Spleen (tissue), 11 donors: ENCODE data around the gene HMGB3. TPM values are rescaled to one million over a fixed set of nuclear protein-coding genes. Genes with fewer than 3 reads are reported as not detected.

Experiments used
- DNase-seq: peaks from one replicate; pipeline ENCODE4 v3.0.0-alpha.2; 2020
- H3K27ac ChIP-seq, 8 donors: fragments of 200-600 bp; sonication (generic) in 7 of 8; 1 replicate in 4 of 8; 2 replicates in 4 of 8; pipeline versions ENCODE4 v1.5.0 to v1.8.0; 2016 to 2021; ENCODE audit warnings: inconsistent platforms in 4 of 8, mild to moderate bottlenecking in 4 of 8, moderate library complexity in 1 of 8
- H3K27me3 ChIP-seq, 7 donors: fragments of 200-600 bp; sonication (generic) in 6 of 7; replicated peaks in 1 of 7; 1 replicate in 4 of 7; 2 replicates in 3 of 7; pipeline versions ENCODE4 v1.5.0 to v1.8.0; 2016 to 2021; ENCODE audit warnings: inconsistent platforms in 3 of 7, mild to moderate bottlenecking in 1 of 7
- H3K36me3 ChIP-seq, 6 donors: fragments of 200-600 bp; sonication (generic) in 5 of 6; 1 replicate in 4 of 6; 2 replicates in 2 of 6; pipeline versions ENCODE4 v1.5.0 to v1.8.0; 2016 to 2021; ENCODE audit warnings: inconsistent platforms in 2 of 6
- H3K4me1 ChIP-seq, 6 donors: fragments of 200-600 bp; sonication (generic) in 5 of 6; 1 replicate in 3 of 6; 2 replicates in 3 of 6; pipeline versions ENCODE4 v1.5.0 to v1.8.0; 2016 to 2021; ENCODE audit warnings: inconsistent platforms in 3 of 6
- H3K4me3 ChIP-seq, 8 donors: fragments of 200-600 bp; sonication (generic) in 7 of 8; 1 replicate in 4 of 8; 2 replicates in 4 of 8; pipeline versions ENCODE4 v1.5.0 to v1.8.0; 2016 to 2021; ENCODE audit warnings: inconsistent platforms in 4 of 8, mild to moderate bottlenecking in 4 of 8, moderate library complexity in 2 of 8
- H3K9me3 ChIP-seq, 8 donors: fragments of 200-600 bp; sonication (generic) in 7 of 8; 1 replicate in 4 of 8; 2 replicates in 4 of 8; pipeline versions ENCODE4 v1.5.0 to v1.8.0; 2016 to 2021; ENCODE audit warnings: inconsistent platforms in 4 of 8
- CTCF ChIP-seq, 11 experiments: fragments of 200-600 bp in 7 of 11; fragments of 450-650 bp in 4 of 11; sonication (generic) in 4 of 11; IDR thresholded peaks in 8 of 11; conservative IDR thresholded peaks in 3 of 11; 1 replicate in 7 of 11; 2 replicates in 4 of 11; pipeline versions ENCODE4 v1.4.0 to v1.8.0; 2016 to 2021; ENCODE audit warnings: antibody characterized with exemption in 11 of 11, inconsistent platforms in 4 of 11, mild to moderate bottlenecking in 1 of 11
- POLR2A ChIP-seq, 3 donors: fragments of 450-650 bp; IDR thresholded peaks; one replicate each; pipeline ENCODE4 v1.5.1; 2017; ENCODE audit warnings: antibody characterized with exemption in 3 of 3, mild to moderate bottlenecking in 1 of 3
- POLR2AphosphoS5 ChIP-seq, 3 donors: sonication (generic); formaldehyde crosslinking; IDR thresholded peaks; one replicate each; pipeline ENCODE4 v1.5.1; 2017; ENCODE audit warnings: antibody characterized with exemption in 3 of 3
- WGBS, 5 donors: extraction: QIAGEN DNeasy Blood & Tissue Kit in 3 of 5; methylation state at CpG; one replicate each; pipeline versions ENCODE4 v1.1.5 to v1.1.7; 2013 to 2018; 5-methylcytosine and 5-hydroxymethylcytosine counted together
- intact Hi-C: fragments of 100-400 bp; cut with DNase I; formaldehyde crosslinking; loops from one replicate; pipeline ENCODE4 v1.15.0; 2023; ENCODE audit warnings: low total_unique reads
- polyA plus RNA-seq, 3 donors: library from polyadenylated mRNA; stranded (reverse); fragments of 200-250 nt; gene quantifications; one replicate each; pipeline ENCODE4 v1.2.1, GENCODE V29; 2013
- total RNA-seq, 7 donors: library from RNA; depleted of rRNA in 3 of 7; stranded (reverse); fragments of >200 nt in 3 of 7; fragmentation: NEBNext Ultra II Directional in 4 of 7; extraction: Animal tissue kit (Norgen Biotek cat#: 25700) in 4 of 7; gene quantifications; one replicate each; pipeline versions ENCODE4 v1.1.0 to v1.2.1, GENCODE V29; 2016 to 2021
- donor health status: healthy with polysubstance abuse.
- donor health status: DM: no; HTN: no; CAD: no; lungs with moderate emphysema.
- donor health status: DM: no; HTN: no; CAD: no.
- donor health status: Bipolar disorder and iron deficiency.
- donor health status: healthy.
- donor health status: DM: no; HTN: no; CAD: no.
- donor health status: DM: yes; HTN: yes; CAD: no.

Gene HMGB3
- total and polyA plus RNA-seq, 10 donors, result 5.0 to 27.3 (median 10.1) TPM

- no peaks in the 10 kb centered on the region for H3K4me1 ChIP-seq
- no peak for DNase-seq
- H3K9me3 ChIP-seq, result peaks cover 0 to 16% (median 8%) of the 10 kb centered on the region in 8 donors
- H3K36me3 ChIP-seq, result no peaks in the 10 kb centered on the region
- TF ChIP-seq CTCF (IDR thresholded peaks at IDR 0.05 in 8 of 11, conservative IDR thresholded peaks at IDR 0.05 in 3 of 11) (no peak), POLR2AphosphoS5 (IDR thresholded peaks at IDR 0.05) (no peak), POLR2A (IDR thresholded peaks at IDR 0.05) (no peak)
- intact Hi-C loops, result no loop called here
- no peak overlapping the region for H3K27ac ChIP-seq
- WGBS, 5 donors, result 57 to 75% (median 70%) methylated on average over 2 of the region's 2 CpGs
- no peak overlapping the region for H3K4me3 ChIP-seq
- H3K27me3 ChIP-seq, result peaks cover 0 to 7% (median 0%) of the 10 kb centered on the region in 7 donors
Measured at GRCh38 chrX:151009582-151009981, 26.4 kb downstream of the HMGB3 start.

GRCh38 chrX:151013164-151013743 is 30.1 kb downstream of the HMGB3 start:
- no peak for DNase-seq
- no peaks in the 10 kb centered on the region for H3K36me3 ChIP-seq
- WGBS, 5 donors, result 77 to 94% (median 83%) methylated on average over 5 of the region's 5 CpGs
- H3K27me3 ChIP-seq, result peaks cover 0 to 2% (median 0%) of the 10 kb centered on the region in 7 donors
- H3K9me3 ChIP-seq, result peaks cover 0 to 16% (median 8%) of the 10 kb centered on the region in 8 donors
- intact Hi-C loops, result no loop called here
- H3K27ac ChIP-seq, result no peak overlapping the region
- no peaks in the 10 kb centered on the region for H3K4me1 ChIP-seq
- no peak overlapping the region for H3K4me3 ChIP-seq
- no peak for TF ChIP-seq POLR2A (IDR thresholded peaks at IDR 0.05)
- no peak for TF ChIP-seq CTCF (IDR thresholded peaks at IDR 0.05 in 8 of 11, conservative IDR thresholded peaks at IDR 0.05 in 3 of 11)

GRCh38 chrX:151015684-151016083 is 32.5 kb downstream of the HMGB3 start:
- no peak for DNase-seq
- Histone ChIP-seq H3K27me3 (no peaks in the 10 kb centered on the region), H3K36me3 (no peaks in the 10 kb centered on the region), H3K9me3 (peaks cover 0 to 16% (median 8%) of the 10 kb centered on the region in 8 donors), H3K4me3 (no peak overlapping the region), H3K4me1 (no peaks in the 10 kb centered on the region), H3K27ac (no peak overlapping the region)
- intact Hi-C loops, result no loop called here
- TF ChIP-seq POLR2AphosphoS5 (IDR thresholded peaks at IDR 0.05) (no peak), POLR2A (IDR thresholded peaks at IDR 0.05) (no peak), CTCF (IDR thresholded peaks at IDR 0.05 in 8 of 11, conservative IDR thresholded peaks at IDR 0.05 in 3 of 11) (no peak)
- WGBS, 5 donors, result 55 to 81% (median 69%) methylated on average over 1 to 4 of the region's 4 CpGs

GRCh38 chrX:151019856-151020255 is 36.7 kb downstream of the HMGB3 start:
- intact Hi-C loops, result no loop called here
- H3K27me3 ChIP-seq, result no peaks in the 10 kb centered on the region
- no peaks in the 10 kb centered on the region for H3K36me3 ChIP-seq
- H3K9me3 ChIP-seq, result no peaks in the 10 kb centered on the region
- 56 to 100% (median 70%) methylated on average over 1 to 2 of the region's 2 CpGs for WGBS, 5 donors
- no peak for DNase-seq
- no peak for TF ChIP-seq POLR2A (IDR thresholded peaks at IDR 0.05)
- TF ChIP-seq CTCF (IDR thresholded peaks at IDR 0.05 in 8 of 11, conservative IDR thresholded peaks at IDR 0.05 in 3 of 11), result no peak
- TF ChIP-seq POLR2AphosphoS5 (IDR thresholded peaks at IDR 0.05), result no peak
- H3K27ac ChIP-seq, result no peak overlapping the region
- no peaks in the 10 kb centered on the region for H3K4me1 ChIP-seq
- no peak overlapping the region for H3K4me3 ChIP-seq
